ENCODE data around the gene RBM19.

DNA sequence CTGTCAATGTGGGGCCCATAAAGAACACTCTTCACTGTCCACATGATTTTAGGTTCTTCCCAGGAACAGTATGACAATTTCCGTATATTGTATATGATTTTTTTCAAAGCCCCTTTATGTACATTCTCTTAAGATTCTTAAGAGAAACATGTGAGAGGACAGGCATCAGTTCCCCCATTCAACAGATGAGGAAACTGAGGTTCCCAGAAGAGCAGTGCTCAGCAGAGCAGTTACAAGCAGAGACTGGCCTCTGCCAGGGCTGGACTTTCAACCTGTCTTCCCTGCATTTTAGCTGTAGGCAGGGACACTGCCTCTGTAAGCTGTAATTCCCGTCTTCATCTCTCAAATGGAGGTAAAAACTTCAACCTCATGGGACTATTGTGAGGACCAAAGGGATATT lies 77.7 kb downstream of the RBM19 start:
- TF ChIP-seq, protein P1, sequence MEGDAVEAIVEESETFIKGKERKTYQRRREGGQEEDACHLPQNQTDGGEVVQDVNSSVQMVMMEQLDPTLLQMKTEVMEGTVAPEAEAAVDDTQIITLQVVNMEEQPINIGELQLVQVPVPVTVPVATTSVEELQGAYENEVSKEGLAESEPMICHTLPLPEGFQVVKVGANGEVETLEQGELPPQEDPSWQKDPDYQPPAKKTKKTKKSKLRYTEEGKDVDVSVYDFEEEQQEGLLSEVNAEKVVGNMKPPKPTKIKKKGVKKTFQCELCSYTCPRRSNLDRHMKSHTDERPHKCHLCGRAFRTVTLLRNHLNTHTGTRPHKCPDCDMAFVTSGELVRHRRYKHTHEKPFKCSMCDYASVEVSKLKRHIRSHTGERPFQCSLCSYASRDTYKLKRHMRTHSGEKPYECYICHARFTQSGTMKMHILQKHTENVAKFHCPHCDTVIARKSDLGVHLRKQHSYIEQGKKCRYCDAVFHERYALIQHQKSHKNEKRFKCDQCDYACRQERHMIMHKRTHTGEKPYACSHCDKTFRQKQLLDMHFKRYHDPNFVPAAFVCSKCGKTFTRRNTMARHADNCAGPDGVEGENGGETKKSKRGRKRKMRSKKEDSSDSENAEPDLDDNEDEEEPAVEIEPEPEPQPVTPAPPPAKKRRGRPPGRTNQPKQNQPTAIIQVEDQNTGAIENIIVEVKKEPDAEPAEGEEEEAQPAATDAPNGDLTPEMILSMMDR (IDR thresholded peaks at IDR 0.05 in 8 of 11, conservative IDR thresholded peaks at IDR 0.05 in 3 of 11), result no peak
- TF ChIP-seq POLR2A (IDR thresholded peaks at IDR 0.05) (no peak), POLR2AphosphoS5 (IDR thresholded peaks at IDR 0.05) (no peak)
